ENCODE measurements around the gene MORN1. TPM values are rescaled to one million over a fixed set of nuclear protein-coding genes. Genes with fewer than 3 reads are reported as not detected.

Gene MORN1
- total RNA-seq (2021; fragmentation: NEBNext Ultra II Directional; extraction: Animal tissue kit (Norgen Biotek cat#: 25700)) (9.1 and 10.5 TPM in 2 replicates), polyA plus RNA-seq (2011; rRNA removed) (5.0 and 7.6 TPM in 2 replicates), polyA minus RNA-seq (2011; rRNA and poly(A)+ RNA removed) (9.2 and 11.9 TPM in 2 replicates)
- 6.9 TPM for polyA plus RNA-seq (2011; cell fraction: cytosol; rRNA removed)
- 15.8 TPM for polyA plus RNA-seq (2011; cell fraction: nucleus; rRNA removed)
- polyA plus RNA-seq (2012, experiment 1 of 2), result 4.3 to 8.9 TPM (median 7.8 TPM) in 4 replicates
- polyA plus RNA-seq (2012, experiment 2 of 2), result 2.9 TPM
- 3.5 TPM for polyA plus RNA-seq (2013, experiment 1 of 2)
- 3.7 TPM for polyA plus RNA-seq (2013, experiment 2 of 2)
- 7.9 TPM for polyA minus RNA-seq (2011; cell fraction: cytosol; rRNA and poly(A)+ RNA removed)
- polyA minus RNA-seq (2011; cell fraction: nucleus; rRNA and poly(A)+ RNA removed), result 14.4 TPM
- long read RNA-seq, experiment 1, partial matches to known transcripts, result 1 of 1 reads
- long read RNA-seq, experiment 1, other reads (novel, unspliced or antisense), result 0 of 1 reads
- long read RNA-seq, experiment 2, result 0 reads

DNA sequence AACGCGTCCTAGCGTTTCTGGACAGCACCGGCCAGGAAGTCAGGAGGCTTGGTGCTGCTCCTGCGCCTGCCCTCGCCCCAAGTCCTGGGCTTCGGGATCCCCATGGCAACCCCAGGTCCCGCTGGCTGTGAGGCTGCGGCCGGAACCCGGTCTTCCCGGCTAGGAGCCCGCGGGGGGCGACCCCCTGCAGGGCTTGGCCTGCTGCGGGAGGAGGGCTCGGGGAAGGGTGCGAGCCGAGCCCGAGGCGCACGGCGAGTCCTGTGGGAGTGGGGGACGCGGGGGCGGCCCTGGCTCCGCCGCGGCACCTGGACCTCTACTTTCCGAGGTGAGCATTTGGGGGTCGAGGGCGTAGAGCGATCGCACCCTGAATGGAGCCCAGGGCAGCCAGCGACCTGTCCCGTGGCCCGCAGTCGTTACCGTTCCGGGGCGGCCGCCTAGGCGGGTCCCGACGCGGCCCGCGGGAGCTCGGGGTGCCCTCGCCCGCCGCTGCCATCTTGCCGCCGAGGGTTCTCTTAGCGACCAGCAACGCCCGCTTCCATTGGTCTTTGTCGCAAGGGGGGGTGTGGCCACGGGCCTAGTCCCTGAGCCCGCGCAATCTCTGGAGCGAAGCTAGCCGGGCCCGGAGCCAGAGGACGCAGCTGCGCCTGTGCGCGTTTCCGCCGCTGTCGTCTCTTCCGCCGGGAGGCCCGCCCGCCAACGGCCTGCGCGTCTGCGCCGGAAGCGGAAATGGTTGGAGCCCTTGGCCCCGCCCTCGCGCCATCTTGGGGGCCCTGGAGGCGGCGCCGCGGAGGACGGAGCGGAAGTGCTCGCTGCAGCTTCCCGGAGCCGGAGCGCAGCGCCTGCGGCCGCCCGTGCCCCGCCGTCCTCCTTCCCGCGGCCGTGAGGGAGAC is at the start of gene MORN1, which contains the start of gene RER1:
Gene MORN1 (minus strand): TSS at position 514 of the 890 bp plus-strand sequence. CDS start 21 bp downstream, at position 493.
Gene RER1 (plus strand): TSS at position 801 of the 890 bp plus-strand sequence. CDS start 3,950 bp downstream, outside the sequence.
- H3K79me1 ChIP-seq (ENCODE audit: low read depth, low read length), result peaks cover 11% of the 10 kb centered on the region
- FAIRE-seq, result peak; percentile 42
- H2AFZ ChIP-seq (ENCODE audit: low read length), result no peak within 1 kb of the TSS
- no peak within 1 kb of the TSS for H3K14ac ChIP-seq (ENCODE audit: insufficient read length)
- H3K9me3 ChIP-seq (ENCODE audit: insufficient read depth in 2 of 2, low read depth in 1 of 2, low read length in 1 of 2), result no peaks in the 10 kb centered on the region
- H3K9ac ChIP-seq (replicated peaks in 1 of 4; ENCODE audit: extremely low read depth in 1 of 4, low read depth in 3 of 4, low read length in 3 of 4), result peak within 1 kb of the TSS; percentile 55 to 78 (median 76)
- H3K36me3 ChIP-seq (ENCODE audit: control insufficient read depth in 2 of 4, insufficient read depth in 4 of 4, low read length in 3 of 4), result peaks cover 0 to 7% (median 2%) of the 10 kb centered on the region in 4 experiments; a peak in 3 of 8 replicates
- H3K18ac ChIP-seq (ENCODE audit: extremely low read depth, low read length), result no peak within 1 kb of the TSS; the same call in 1 of the 2 replicates
- peaks cover 0 to 9% (median 2%) of the 10 kb centered on the region in 4 experiments; a peak in 6 of 7 replicates for H3K4me1 ChIP-seq (replicated peaks in 1 of 4; ENCODE audit: control insufficient read depth in 3 of 4, insufficient read depth in 4 of 4, low read length in 3 of 4)
- H3K79me2 ChIP-seq (ENCODE audit: control insufficient read depth in 1 of 2, insufficient read depth in 2 of 2, low read length in 2 of 2), result peaks cover 4 to 36% of the 10 kb centered on the region in 2 experiments; a peak in 3 of 4 replicates
- no peak within 1 kb of the TSS for H2BK20ac ChIP-seq (ENCODE audit: low read length)
- H3K27ac ChIP-seq (ENCODE audit: low read depth, low read length), result no peak within 1 kb of the TSS; the same call in 1 of the 2 replicates
- H3K4ac ChIP-seq (replicated peaks; ENCODE audit: insufficient read length, low read depth, low read length), result no peak within 1 kb of the TSS
- no peak within 1 kb of the TSS for H3K56ac ChIP-seq (replicated peaks; ENCODE audit: insufficient read length, low read depth, low read length)
- peak within 1 kb of the TSS; percentile 86 for H4K8ac ChIP-seq (ENCODE audit: extremely low read depth, insufficient read depth, low read length)
- ChIA-PET CTCF (ENCODE audit: partially characterized antibody) (interaction anchor here (0.6 to 4.0 kb wide), 4 partner anchors 10 to 217 kb away, joined by 3 to 19 read pairs (median 4); no protein-coding TSS in a partner anchor), POLR2A (ENCODE audit: partially characterized antibody) (interaction anchor here (0.6 to 4.1 kb wide), 6 partner anchors 9 to 195 kb away, joined by 3 to 29 read pairs (median 4); partner anchors contain the start of gene PRXL2B)
- no peaks in the 10 kb centered on the region for H3K27me3 ChIP-seq (replicated peaks in 1 of 4; ENCODE audit: control insufficient read depth in 3 of 4, extremely low read depth in 1 of 4, insufficient read depth in 3 of 4, low read length in 3 of 4)
- H2BK5ac ChIP-seq (ENCODE audit: low read depth, low read length), result no peak within 1 kb of the TSS; the same call in 1 of the 2 replicates
- peaks cover 2 to 12% of the 10 kb centered on the region in 2 experiments for H4K20me1 ChIP-seq (replicated peaks in 1 of 2; ENCODE audit: control insufficient read depth in 1 of 2, insufficient read depth in 2 of 2, low read length in 2 of 2)
- no peak within 1 kb of the TSS for H2BK15ac ChIP-seq (ENCODE audit: low read length)
- H2BK12ac ChIP-seq (ENCODE audit: low read depth, low read length), result no peak within 1 kb of the TSS; the same call in 1 of the 2 replicates
- no peak within 1 kb of the TSS for H3K23ac ChIP-seq (ENCODE audit: insufficient read length)
- peak; percentile 88 to 97 for DNase-seq (ENCODE audit: low read depth in 1 of 2, low spot score in 2 of 2)
- H4K5ac ChIP-seq (ENCODE audit: insufficient read length, low read depth, low read length), result peak within 1 kb of the TSS; percentile 70
- peak within 1 kb of the TSS; percentile 70 to 95 for H3K4me2 ChIP-seq (ENCODE audit: insufficient read depth in 1 of 2, low read depth in 2 of 2, low read length in 2 of 2)
- 3% methylated on average over 44 of the region's 103 CpGs; no CpG with 5 or more reads in 1 of the 2 experiments for WGBS, 2 experiments (ENCODE audit: extremely low coverage in 1 of 2, insufficient coverage in 1 of 2, insufficient read length in 1 of 2, insufficient replicate concordance in 2 of 2, low coverage in 1 of 2, low lambda C conversion rate in 2 of 2, missing lambda C conversion rate in 1 of 2)
- H2AK5ac ChIP-seq (ENCODE audit: low read depth, low read length), result no peak within 1 kb of the TSS
- H2BK120ac ChIP-seq (replicated peaks; ENCODE audit: low read depth, low read length), result no peak within 1 kb of the TSS
- peaks cover 6% of the 10 kb centered on the region; the same call in 1 of the 2 replicates for H3K23me2 ChIP-seq (ENCODE audit: low read depth, low read length)
- H4K91ac ChIP-seq (replicated peaks; ENCODE audit: insufficient read length, low read length), result peak within 1 kb of the TSS; percentile 62
- H3K4me3 ChIP-seq (ENCODE audit: extremely low read depth in 1 of 4, insufficient read depth in 2 of 4, low read depth in 3 of 4, low read length in 4 of 4), result peak within 1 kb of the TSS; percentile 79 to 92 (median 85)
- peak; percentile 97 for TF ChIP-seq GABPA (IDR thresholded peaks at IDR 0.05; ENCODE audit: borderline replicate concordance, insufficient read depth, low read length)
- TF ChIP-seq EZH2 (IDR thresholded peaks at IDR 0.05; ENCODE audit: low read depth, low read length, severe bottlenecking), result no peak
- no peak for TF ChIP-seq TCF12 (IDR thresholded peaks at IDR 0.05; ENCODE audit: low read depth, low read length)
- no peak for TF ChIP-seq CBX8 (IDR thresholded peaks at IDR 0.05; ENCODE audit: borderline replicate concordance, low read depth, low read length)
- no peak for TF ChIP-seq BRCA1 (IDR thresholded peaks at IDR 0.05; ENCODE audit: low read depth, low read length)
- 0 out of 2 replicates have a peak, but pooled peaks have one; percentile 4 for TF ChIP-seq ATF3 (IDR thresholded peaks at IDR 0.05; ENCODE audit: insufficient read depth, low read depth, low read length)
- no peak for TF ChIP-seq ASH2L (IDR thresholded peaks at IDR 0.05; ENCODE audit: low read length)
- TF ChIP-seq SP1 (IDR thresholded peaks at IDR 0.05; ENCODE audit: low read depth, low read length), result peak; percentile 95

Data from H1 (cell line).